GM12878 (cell line): ENCODE results near the gene CACNA1B. TPM values are rescaled to one million over a fixed set of nuclear protein-coding genes. Genes with fewer than 3 reads are reported as not detected.

Source experiments
- ATAC-seq: fragments of 200-7000 bp; cut with Tn5 transposase; 3 replicates; pipeline ENCODE4 v1.9.1; 2020; ENCODE audit warnings: mild to moderate bottlenecking, moderate library complexity
- BruUV-seq: library from RNA; stranded (reverse); fragments of 400-500 nt; replicated peaks from 2 replicates; lab custom pipeline; 2021; lab: Mats Ljungman, UMichigan
- CTCF ChIA-PET: fragments of 300-600 bp; sonication (Branson Sonifier 250); formaldehyde crosslinking; extraction: SDS; loops from one replicate; lab custom pipeline; 2021; ENCODE audit warnings: inconsistent platforms; lab: Yijun Ruan, JAX
- POLR2A ChIA-PET: fragments of 350-600 bp; formaldehyde crosslinking; extraction: SDS; loops from one replicate; lab custom pipeline; 2021; ENCODE audit warnings: inconsistent platforms; lab: Charles Lee
- RAD21 ChIA-PET: fragments of 300-600 bp; sonication (Branson Sonifier 250); formaldehyde crosslinking; loops from one replicate; lab custom pipeline; 2023; ENCODE audit warnings: antibody characterized with exemption; ENCODE audit not compliant: unreplicated experiment; lab: Charles Lee
- SMC1A ChIA-PET: fragments of 300-600 bp; sonication (Branson Sonifier 250); formaldehyde crosslinking; loops from one replicate; lab custom pipeline; 2023; ENCODE audit not compliant: unreplicated experiment, uncharacterized antibody; lab: Charles Lee
- DNase-seq: peaks from one replicate; pipeline ENCODE4 v3.0.0-alpha.2; 2011; ENCODE audit warnings: low read depth, low spot score
- FAIRE-seq: peaks from 3 replicates; lab custom pipeline; 2011; peaks lifted over from hg19 to GRCh38; lab: Jason Lieb, UNC
- H2AFZ ChIP-seq: 2 replicates; pipeline ENCODE4 v1.6.0; 2011; ENCODE audit warnings: low read depth, low read length, control low read depth; ENCODE audit not compliant: control insufficient read depth
- H3K27ac ChIP-seq: 2 replicates; pipeline ENCODE4 v1.5.1; 2011; ENCODE audit warnings: control low read depth; ENCODE audit not compliant: control insufficient read depth, insufficient read depth
- H3K27me3 ChIP-seq, 2 experiments: replicated peaks in 1 of 2; 2 replicates each; pipeline versions ENCODE4 v1.6.0 to v1.6.1; 2011; ENCODE audit warnings: low read length in 1 of 2; ENCODE audit not compliant: control insufficient read depth in 2 of 2, insufficient read depth in 2 of 2
- H3K36me3 ChIP-seq, 2 experiments: 2 replicates each; pipeline ENCODE4 v1.5.1; 2011; ENCODE audit warnings: low read length in 1 of 2; ENCODE audit not compliant: control insufficient read depth in 2 of 2, insufficient read depth in 2 of 2
- H3K4me1 ChIP-seq: 2 replicates; pipeline ENCODE4 v1.6.1; 2011; ENCODE audit warnings: mild to moderate bottlenecking, low read length, moderate library complexity, mixed read lengths; ENCODE audit not compliant: control insufficient read depth, insufficient read depth
- H3K4me2 ChIP-seq: 2 replicates; pipeline ENCODE4 v1.6.0; 2011; ENCODE audit warnings: control low read depth; ENCODE audit not compliant: control insufficient read depth, insufficient read depth
- H3K4me3 ChIP-seq: fragments of 200-600 bp; sonication (generic); 2 replicates; pipeline ENCODE4 v1.5.1; 2016
- H3K79me2 ChIP-seq: 2 replicates; pipeline ENCODE4 v1.6.0; 2011; ENCODE audit warnings: low read length; ENCODE audit not compliant: control insufficient read depth, insufficient read depth
- H3K9ac ChIP-seq: 2 replicates; pipeline ENCODE4 v1.8.0; 2011; ENCODE audit warnings: low read length, control low read depth, mixed read lengths; ENCODE audit not compliant: control insufficient read depth, insufficient read depth
- H3K9me3 ChIP-seq: replicated peaks from 3 replicates; pipeline ENCODE4 v1.5.1; 2011; ENCODE audit warnings: mild to moderate bottlenecking, low read length; ENCODE audit not compliant: control insufficient read depth, insufficient read depth
- H4K20me1 ChIP-seq: 2 replicates; pipeline ENCODE4 v1.6.0; 2011; ENCODE audit not compliant: control insufficient read depth, insufficient read depth
- LARP7 ChIP-seq: fragments of 450-650 bp; IDR thresholded peaks from 2 replicates; pipeline ENCODE4 v1.6.1; 2017; ENCODE audit warnings: mild to moderate bottlenecking
- NFXL1 ChIP-seq: fragments of 450-650 bp; IDR thresholded peaks from 2 replicates; pipeline ENCODE4 v1.6.1; 2017; ENCODE audit warnings: antibody characterized with exemption, mild to moderate bottlenecking, borderline replicate concordance
- RUNX3 ChIP-seq: IDR thresholded peaks from 2 replicates; pipeline ENCODE4 v1.6.1; 2012; ENCODE audit warnings: low read length, inconsistent platforms
- WGBS: methylation state at CpG from one replicate; pipeline ENCODE4 v1.1.6; 2016; ENCODE audit warnings: low lambda C conversion rate; ENCODE audit not compliant: insufficient replicate concordance, insufficient coverage; ENCODE audit errors: missing lambda C conversion rate; 5-methylcytosine and 5-hydroxymethylcytosine counted together
- in situ Hi-C: fragments of 300-500 bp; cut with MboI; formaldehyde crosslinking; loops from 9 replicates; pipeline ENCODE4 v1.14.3; 2018; ENCODE audit warnings: mixed read lengths
- intact Hi-C: fragments of 100-400 bp; cut with micrococcal nuclease; formaldehyde crosslinking; loops from one replicate; pipeline ENCODE4 v1.14.2; 2022; ENCODE audit not compliant: unreplicated experiment
- polyA plus RNA-seq, 11 experiments: library from polyadenylated mRNA; depleted of rRNA in 4 of 11; unstranded in 6 of 11; stranded (reverse) in 5 of 11; fragments of >200 nt; fragmentation: Nextera tagmentation in 4 of 11; fragmentation: Illumina TruSeq in 1 of 11; extraction: Ambion mirVana in 4 of 11; extraction: Trizol in 1 of 11; gene quantifications; 1 replicate in 1 of 11; 2 replicates in 10 of 11; pipeline versions ENCODE4 v1.2.1 to v1.2.3, GENCODE V29; 2011 to 2016; ENCODE audit warnings: inconsistent platforms in 2 of 11, missing spikeins in 2 of 11, low read depth in 1 of 11
- total RNA-seq, 4 experiments: library from RNA; depleted of rRNA in 3 of 4; stranded (reverse); fragments of >200 nt in 3 of 4; fragmentation: Illumina TruSeq in 1 of 4; extraction: Trizol in 1 of 4; gene quantifications; 2 replicates each; pipeline versions ENCODE4 v1.2.1 to v1.2.3, GENCODE V29; 2013 to 2021
- TF ChIP-seq, protein P1 (sequence below): fragments of 450-650 bp; IDR thresholded peaks from 2 replicates; pipeline ENCODE4 v1.6.1; 2017; ENCODE audit warnings: antibody characterized with exemption, mild to moderate bottlenecking, moderate library complexity
- TF ChIP-seq, protein P2 (sequence below): fragments of 150-350 bp; IDR thresholded peaks from 2 replicates; pipeline ENCODE4 v1.6.1; 2016; ENCODE audit warnings: low read depth, low read length
- TF ChIP-seq, protein P3 (sequence below): IDR thresholded peaks from 2 replicates; pipeline ENCODE4 v1.6.1; 2011; ENCODE audit warnings: borderline replicate concordance, low read depth, mild to moderate bottlenecking, moderate library complexity, low read length; ENCODE audit not compliant: insufficient read depth, poor library complexity, severe bottlenecking

CACNA1B gene
- total and polyA plus RNA-seq, 10 of the 15 experiments (the other 5 are each of a cell fraction or from before 2014, with no cell fraction given): 0.01 to 0.03 (median 0.01) TPM; not detected in 7

DNA sequence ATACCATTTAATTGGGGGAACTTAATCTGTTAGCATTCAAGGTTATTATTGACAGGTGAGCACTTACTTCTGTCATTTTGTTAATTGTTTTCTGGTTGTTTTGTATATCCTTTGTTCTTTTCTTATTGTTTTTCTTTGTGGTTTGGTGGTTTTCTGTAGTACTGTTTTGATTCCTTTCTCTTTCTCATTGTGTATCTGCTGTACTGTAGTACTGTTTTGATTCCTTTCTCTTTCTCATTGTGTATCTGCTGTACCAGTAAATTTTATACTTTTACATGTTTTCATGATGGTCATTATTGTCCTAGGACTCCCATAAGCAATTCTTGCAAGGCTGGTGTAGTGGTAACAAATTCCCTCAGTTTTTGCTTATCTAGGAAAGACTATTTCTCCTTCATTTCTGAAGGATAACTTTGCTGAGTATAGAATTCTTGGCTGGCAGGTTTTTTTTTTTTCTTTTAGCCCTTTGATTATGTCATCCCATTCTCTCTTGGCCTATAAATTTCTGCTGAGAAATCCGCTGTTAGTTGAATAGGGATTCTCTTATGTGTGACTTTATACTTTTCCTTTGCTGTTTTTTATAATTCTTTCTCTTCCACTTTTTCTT, 24.1 kb upstream of the CACNA1B start:
- in situ Hi-C loops: no loop called here
- Histone ChIP-seq H3K9me3 (peaks cover 4% of the 10 kb centered on the region; the same call in 2 of the 3 replicates), H4K20me1 (no peaks in the 10 kb centered on the region), H3K79me2 (no peaks in the 10 kb centered on the region), H3K4me3 (no peak overlapping the region), H3K4me2 (no peak overlapping the region), H2AFZ (no peak overlapping the region), H3K27me3 (no peaks in the 10 kb centered on the region), H3K36me3 (no peaks in the 10 kb centered on the region), H3K4me1 (no peaks in the 10 kb centered on the region), H3K9ac (no peak overlapping the region), H3K27ac (no peak overlapping the region)
- DNase-seq (no peak), ATAC-seq (peak; percentile 28; the same call in 2 of the 3 replicates), FAIRE-seq (no peak)
- ChIA-PET RAD21 (no interaction called here), SMC1A (no interaction called here), CTCF (no interaction called here), POLR2A (no interaction called here)
- WGBS: 0% methylated on average over 1 of the region's 1 CpG
- TF ChIP-seq, protein P1, sequence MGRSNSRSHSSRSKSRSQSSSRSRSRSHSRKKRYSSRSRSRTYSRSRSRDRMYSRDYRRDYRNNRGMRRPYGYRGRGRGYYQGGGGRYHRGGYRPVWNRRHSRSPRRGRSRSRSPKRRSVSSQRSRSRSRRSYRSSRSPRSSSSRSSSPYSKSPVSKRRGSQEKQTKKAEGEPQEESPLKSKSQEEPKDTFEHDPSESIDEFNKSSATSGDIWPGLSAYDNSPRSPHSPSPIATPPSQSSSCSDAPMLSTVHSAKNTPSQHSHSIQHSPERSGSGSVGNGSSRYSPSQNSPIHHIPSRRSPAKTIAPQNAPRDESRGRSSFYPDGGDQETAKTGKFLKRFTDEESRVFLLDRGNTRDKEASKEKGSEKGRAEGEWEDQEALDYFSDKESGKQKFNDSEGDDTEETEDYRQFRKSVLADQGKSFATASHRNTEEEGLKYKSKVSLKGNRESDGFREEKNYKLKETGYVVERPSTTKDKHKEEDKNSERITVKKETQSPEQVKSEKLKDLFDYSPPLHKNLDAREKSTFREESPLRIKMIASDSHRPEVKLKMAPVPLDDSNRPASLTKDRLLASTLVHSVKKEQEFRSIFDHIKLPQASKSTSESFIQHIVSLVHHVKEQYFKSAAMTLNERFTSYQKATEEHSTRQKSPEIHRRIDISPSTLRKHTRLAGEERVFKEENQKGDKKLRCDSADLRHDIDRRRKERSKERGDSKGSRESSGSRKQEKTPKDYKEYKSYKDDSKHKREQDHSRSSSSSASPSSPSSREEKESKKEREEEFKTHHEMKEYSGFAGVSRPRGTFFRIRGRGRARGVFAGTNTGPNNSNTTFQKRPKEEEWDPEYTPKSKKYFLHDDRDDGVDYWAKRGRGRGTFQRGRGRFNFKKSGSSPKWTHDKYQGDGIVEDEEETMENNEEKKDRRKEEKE: no peak
- TF ChIP-seq, protein P2, sequence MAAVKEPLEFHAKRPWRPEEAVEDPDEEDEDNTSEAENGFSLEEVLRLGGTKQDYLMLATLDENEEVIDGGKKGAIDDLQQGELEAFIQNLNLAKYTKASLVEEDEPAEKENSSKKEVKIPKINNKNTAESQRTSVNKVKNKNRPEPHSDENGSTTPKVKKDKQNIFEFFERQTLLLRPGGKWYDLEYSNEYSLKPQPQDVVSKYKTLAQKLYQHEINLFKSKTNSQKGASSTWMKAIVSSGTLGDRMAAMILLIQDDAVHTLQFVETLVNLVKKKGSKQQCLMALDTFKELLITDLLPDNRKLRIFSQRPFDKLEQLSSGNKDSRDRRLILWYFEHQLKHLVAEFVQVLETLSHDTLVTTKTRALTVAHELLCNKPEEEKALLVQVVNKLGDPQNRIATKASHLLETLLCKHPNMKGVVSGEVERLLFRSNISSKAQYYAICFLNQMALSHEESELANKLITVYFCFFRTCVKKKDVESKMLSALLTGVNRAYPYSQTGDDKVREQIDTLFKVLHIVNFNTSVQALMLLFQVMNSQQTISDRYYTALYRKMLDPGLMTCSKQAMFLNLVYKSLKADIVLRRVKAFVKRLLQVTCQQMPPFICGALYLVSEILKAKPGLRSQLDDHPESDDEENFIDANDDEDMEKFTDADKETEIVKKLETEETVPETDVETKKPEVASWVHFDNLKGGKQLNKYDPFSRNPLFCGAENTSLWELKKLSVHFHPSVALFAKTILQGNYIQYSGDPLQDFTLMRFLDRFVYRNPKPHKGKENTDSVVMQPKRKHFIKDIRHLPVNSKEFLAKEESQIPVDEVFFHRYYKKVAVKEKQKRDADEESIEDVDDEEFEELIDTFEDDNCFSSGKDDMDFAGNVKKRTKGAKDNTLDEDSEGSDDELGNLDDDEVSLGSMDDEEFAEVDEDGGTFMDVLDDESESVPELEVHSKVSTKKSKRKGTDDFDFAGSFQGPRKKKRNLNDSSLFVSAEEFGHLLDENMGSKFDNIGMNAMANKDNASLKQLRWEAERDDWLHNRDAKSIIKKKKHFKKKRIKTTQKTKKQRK: no peak
- TF ChIP-seq NFXL1 (no peak), LARP7 (no peak), RUNX3 (peak; percentile 26; the same call in 1 of the 2 replicates)
- TF ChIP-seq, protein P3, sequence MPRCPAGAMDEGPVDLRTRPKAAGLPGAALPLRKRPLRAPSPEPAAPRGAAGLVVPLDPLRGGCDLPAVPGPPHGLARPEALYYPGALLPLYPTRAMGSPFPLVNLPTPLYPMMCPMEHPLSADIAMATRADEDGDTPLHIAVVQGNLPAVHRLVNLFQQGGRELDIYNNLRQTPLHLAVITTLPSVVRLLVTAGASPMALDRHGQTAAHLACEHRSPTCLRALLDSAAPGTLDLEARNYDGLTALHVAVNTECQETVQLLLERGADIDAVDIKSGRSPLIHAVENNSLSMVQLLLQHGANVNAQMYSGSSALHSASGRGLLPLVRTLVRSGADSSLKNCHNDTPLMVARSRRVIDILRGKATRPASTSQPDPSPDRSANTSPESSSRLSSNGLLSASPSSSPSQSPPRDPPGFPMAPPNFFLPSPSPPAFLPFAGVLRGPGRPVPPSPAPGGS: no peak
- intact Hi-C loops: no loop called here
- no TSS peak for BruUV-seq
